Astrocyte (in vitro differentiated cells and primary cell): ENCODE data around the gene TMEM203. TPM values are rescaled to one million over a fixed set of nuclear protein-coding genes. Genes with fewer than 3 reads are reported as not detected.

Source experiments
- DNase-seq: peaks from one replicate; pipeline ENCODE4 v3.0.0-alpha.2; 2010; ENCODE audit warnings: low read depth
- FAIRE-seq: peaks from 2 replicates; lab custom pipeline; 2011; peaks lifted over from hg19 to GRCh38; lab: Jason Lieb, UNC
- H2AFZ ChIP-seq: 2 replicates; pipeline ENCODE4 v1.6.0; 2012; ENCODE audit warnings: low read depth, low read length, inconsistent platforms
- H3K27ac ChIP-seq: 2 replicates; pipeline ENCODE4 v1.5.1; 2011; ENCODE audit warnings: low read depth, low read length, inconsistent platforms
- H3K27me3 ChIP-seq: 2 replicates; pipeline ENCODE4 v1.6.0; 2011; ENCODE audit warnings: low read length, inconsistent platforms; ENCODE audit not compliant: insufficient read depth
- H3K36me3 ChIP-seq: 2 replicates; pipeline ENCODE4 v1.5.1; 2011; ENCODE audit warnings: low read length, inconsistent platforms; ENCODE audit not compliant: insufficient read depth
- H3K4me1 ChIP-seq: 2 replicates; pipeline ENCODE4 v1.5.1; 2011; ENCODE audit warnings: low read length, inconsistent platforms; ENCODE audit not compliant: insufficient read depth
- H3K4me2 ChIP-seq: 2 replicates; pipeline ENCODE4 v1.6.0; 2012; ENCODE audit warnings: low read length, inconsistent platforms
- H3K4me3 ChIP-seq: 2 replicates; pipeline ENCODE4 v1.5.1; 2011; ENCODE audit warnings: low read depth, mild to moderate bottlenecking, low read length, inconsistent platforms; ENCODE audit not compliant: insufficient read depth
- H3K79me2 ChIP-seq: 2 replicates; pipeline ENCODE4 v1.6.0; 2012; ENCODE audit warnings: mild to moderate bottlenecking, low read length, inconsistent platforms; ENCODE audit not compliant: insufficient read depth
- H3K9ac ChIP-seq: 2 replicates; pipeline ENCODE4 v1.6.0; 2012; ENCODE audit warnings: mild to moderate bottlenecking, low read length, inconsistent platforms
- H3K9me3 ChIP-seq: 2 replicates; pipeline ENCODE4 v1.5.1; 2012; ENCODE audit warnings: low read depth, mild to moderate bottlenecking, low read length, inconsistent platforms; ENCODE audit not compliant: insufficient read depth
- H4K20me1 ChIP-seq: 2 replicates; pipeline ENCODE4 v1.6.0; 2012; ENCODE audit warnings: low read length, inconsistent platforms; ENCODE audit not compliant: insufficient read depth
- H3K27ac Mint-ChIP-seq: one replicate; pipeline ENCODE4 v1.8.0; 2021; ENCODE audit warnings: mild to moderate bottlenecking, mixed read lengths; ENCODE audit not compliant: unreplicated experiment
- H3K27me3 Mint-ChIP-seq: one replicate; pipeline ENCODE4 v1.8.0; 2021; ENCODE audit warnings: low read depth, mixed read lengths; ENCODE audit not compliant: unreplicated experiment
- H3K36me3 Mint-ChIP-seq: one replicate; pipeline ENCODE4 v1.8.0; 2021; ENCODE audit warnings: low read depth, mixed read lengths; ENCODE audit not compliant: unreplicated experiment
- H3K4me1 Mint-ChIP-seq: one replicate; pipeline ENCODE4 v1.8.0; 2021; ENCODE audit warnings: low read depth, mixed read lengths; ENCODE audit not compliant: unreplicated experiment
- H3K4me3 Mint-ChIP-seq: one replicate; pipeline ENCODE4 v1.8.0; 2021; ENCODE audit warnings: mild to moderate bottlenecking, moderate library complexity, mixed read lengths; ENCODE audit not compliant: unreplicated experiment
- H3K9me3 Mint-ChIP-seq: one replicate; pipeline ENCODE4 v1.8.0; 2021; ENCODE audit warnings: mild to moderate bottlenecking, mixed read lengths; ENCODE audit not compliant: unreplicated experiment
- EZH2 ChIP-seq: IDR thresholded peaks from 2 replicates; pipeline ENCODE4 v1.6.1; 2012; ENCODE audit warnings: mild to moderate bottlenecking, low read length, inconsistent platforms; ENCODE audit not compliant: insufficient read depth
- total RNA-seq: library from RNA; stranded (reverse); gene quantifications from 2 replicates; pipeline ENCODE4 v1.2.1, GENCODE V29; 2021
- TF ChIP-seq, protein P1 (sequence below): IDR thresholded peaks from 2 replicates; pipeline ENCODE4 v1.5.1; 2011; ENCODE audit warnings: low read depth, mild to moderate bottlenecking, inconsistent platforms, low read length, moderate library complexity; ENCODE audit not compliant: insufficient read depth

TMEM203 gene
- total RNA-seq, 1 donor from 2014 or later: 28.7 TPM

DNA sequence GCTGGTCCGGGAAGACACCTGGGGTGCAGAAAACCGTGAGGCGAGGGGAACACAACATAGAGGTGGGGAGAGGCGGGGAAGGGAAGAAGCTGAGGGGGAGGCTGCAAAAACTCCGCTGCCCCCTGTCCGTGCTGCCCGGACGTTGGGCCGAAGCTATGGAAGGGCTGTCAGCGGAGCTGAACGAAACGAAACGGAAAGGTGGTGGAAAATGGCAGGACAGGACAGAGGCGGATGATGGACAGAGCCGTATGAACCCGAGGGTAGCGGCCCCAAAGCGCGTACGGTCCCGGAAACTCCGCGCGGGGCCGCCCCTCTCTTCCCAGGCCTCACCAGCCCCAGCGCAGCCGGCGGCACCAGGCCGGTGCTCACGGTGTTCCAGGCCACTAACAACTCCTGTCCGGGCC is 17.4 kb downstream of the TMEM203 start:
- DNase-seq: no peak
- Mint-ChIP-seq H3K36me3 (peaks cover 7% of the 10 kb centered on the region), H3K9me3 (no peaks in the 10 kb centered on the region), H3K4me3 (peak overlapping the region; percentile 94), H3K27me3 (no peaks in the 10 kb centered on the region), H3K27ac (no peak overlapping the region), H3K4me1 (peaks cover 16% of the 10 kb centered on the region)
- Histone ChIP-seq H2AFZ (peak overlapping the region; percentile 87), H3K27me3 (no peaks in the 10 kb centered on the region), H4K20me1 (peaks cover 63% of the 10 kb centered on the region), H3K4me2 (peak overlapping the region; percentile 99), H3K79me2 (peaks cover 70% of the 10 kb centered on the region), H3K9me3 (no peaks in the 10 kb centered on the region), H3K4me1 (peaks cover 19% of the 10 kb centered on the region), H3K9ac (peak overlapping the region; percentile 93), H3K36me3 (peaks cover 3% of the 10 kb centered on the region), H3K27ac (peak overlapping the region; percentile 90), H3K4me3 (peak overlapping the region; percentile 94)
- no peak for FAIRE-seq
- no peak for TF ChIP-seq EZH2
- TF ChIP-seq, protein P1, sequence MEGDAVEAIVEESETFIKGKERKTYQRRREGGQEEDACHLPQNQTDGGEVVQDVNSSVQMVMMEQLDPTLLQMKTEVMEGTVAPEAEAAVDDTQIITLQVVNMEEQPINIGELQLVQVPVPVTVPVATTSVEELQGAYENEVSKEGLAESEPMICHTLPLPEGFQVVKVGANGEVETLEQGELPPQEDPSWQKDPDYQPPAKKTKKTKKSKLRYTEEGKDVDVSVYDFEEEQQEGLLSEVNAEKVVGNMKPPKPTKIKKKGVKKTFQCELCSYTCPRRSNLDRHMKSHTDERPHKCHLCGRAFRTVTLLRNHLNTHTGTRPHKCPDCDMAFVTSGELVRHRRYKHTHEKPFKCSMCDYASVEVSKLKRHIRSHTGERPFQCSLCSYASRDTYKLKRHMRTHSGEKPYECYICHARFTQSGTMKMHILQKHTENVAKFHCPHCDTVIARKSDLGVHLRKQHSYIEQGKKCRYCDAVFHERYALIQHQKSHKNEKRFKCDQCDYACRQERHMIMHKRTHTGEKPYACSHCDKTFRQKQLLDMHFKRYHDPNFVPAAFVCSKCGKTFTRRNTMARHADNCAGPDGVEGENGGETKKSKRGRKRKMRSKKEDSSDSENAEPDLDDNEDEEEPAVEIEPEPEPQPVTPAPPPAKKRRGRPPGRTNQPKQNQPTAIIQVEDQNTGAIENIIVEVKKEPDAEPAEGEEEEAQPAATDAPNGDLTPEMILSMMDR: no peak

DNA sequence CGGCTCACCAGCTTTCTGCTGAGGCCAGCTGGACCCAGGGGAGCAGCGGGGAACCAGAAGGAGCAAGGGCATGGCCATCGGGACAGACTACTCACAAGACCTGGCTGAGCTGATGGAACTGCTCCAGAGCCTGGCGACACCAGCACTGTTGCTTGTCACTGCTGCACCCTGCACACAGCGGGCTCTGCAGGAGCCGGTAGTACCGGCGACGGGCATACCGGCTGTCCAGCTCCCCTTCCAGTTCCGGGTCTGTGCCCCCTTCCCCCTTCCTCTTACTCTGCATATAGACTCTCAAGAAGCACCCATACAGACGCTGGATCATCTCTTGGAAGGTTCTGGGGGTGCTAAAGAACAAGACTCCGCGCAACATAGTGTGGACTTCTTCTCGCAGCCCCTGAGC is 18.1 kb downstream of the TMEM203 start:
- no peak for TF ChIP-seq EZH2
- TF ChIP-seq, protein P1: no peak
- no peak for FAIRE-seq
- H4K20me1 ChIP-seq: peaks cover 56% of the 10 kb centered on the region

DNA sequence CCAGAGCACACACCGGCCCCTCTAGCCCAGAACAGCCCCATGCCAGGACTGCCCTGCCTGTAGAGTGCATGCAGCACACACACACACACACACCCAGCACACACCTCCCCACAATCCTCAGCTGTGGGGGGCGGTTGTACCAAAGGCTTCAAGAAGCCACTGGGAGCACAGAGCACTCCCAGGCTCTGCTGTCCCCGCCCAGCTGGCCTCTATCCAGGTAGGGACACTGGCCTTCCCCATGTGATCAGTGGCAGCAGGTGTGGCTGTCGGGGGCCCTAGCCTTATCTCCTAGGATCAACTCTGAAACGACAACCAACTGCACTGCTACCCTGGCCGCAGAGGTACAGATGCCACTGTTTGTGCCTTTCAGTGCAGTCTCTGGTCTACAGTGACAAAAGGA is 19.1 kb downstream of the TMEM203 start:
- Histone ChIP-seq H3K9ac (no peak overlapping the region), H2AFZ (no peak overlapping the region), H3K4me1 (peaks cover 19% of the 10 kb centered on the region), H3K36me3 (peaks cover 3% of the 10 kb centered on the region), H4K20me1 (peaks cover 50% of the 10 kb centered on the region), H3K4me3 (no peak overlapping the region), H3K4me2 (peak overlapping the region; percentile 99), H3K27ac (no peak overlapping the region), H3K9me3 (no peaks in the 10 kb centered on the region), H3K27me3 (no peaks in the 10 kb centered on the region), H3K79me2 (peaks cover 60% of the 10 kb centered on the region)
- peaks cover 10% of the 10 kb centered on the region for H3K36me3 Mint-ChIP-seq
- FAIRE-seq: no peak
- H3K4me1 Mint-ChIP-seq: peaks cover 16% of the 10 kb centered on the region
- peak overlapping the region; percentile 94 for H3K4me3 Mint-ChIP-seq
- H3K9me3 Mint-ChIP-seq: no peaks in the 10 kb centered on the region
- peak overlapping the region; percentile 12 for H3K27ac Mint-ChIP-seq
- H3K27me3 Mint-ChIP-seq: no peaks in the 10 kb centered on the region
- no peak for DNase-seq
- TF ChIP-seq, protein P1: no peak
- no peak for TF ChIP-seq EZH2

More for the DNA sequence above, 18.1 kb downstream of the TMEM203 start:
- no peaks in the 10 kb centered on the region for H3K9me3 Mint-ChIP-seq
- Histone ChIP-seq H2AFZ (no peak overlapping the region), H3K4me1 (peaks cover 19% of the 10 kb centered on the region), H3K79me2 (peaks cover 68% of the 10 kb centered on the region), H3K27ac (no peak overlapping the region), H3K9ac (peak overlapping the region; percentile 93), H3K9me3 (no peaks in the 10 kb centered on the region), H3K4me2 (peak overlapping the region; percentile 99), H3K4me3 (peak overlapping the region; percentile 94), H3K27me3 (no peaks in the 10 kb centered on the region), H3K36me3 (peaks cover 3% of the 10 kb centered on the region)
- peak overlapping the region; percentile 94 for H3K4me3 Mint-ChIP-seq
- no peaks in the 10 kb centered on the region for H3K27me3 Mint-ChIP-seq
- DNase-seq: no peak
- H3K4me1 Mint-ChIP-seq: peaks cover 16% of the 10 kb centered on the region
- peak overlapping the region; percentile 69 for H3K27ac Mint-ChIP-seq
- peaks cover 7% of the 10 kb centered on the region for H3K36me3 Mint-ChIP-seq
